Activated CD4-positive, alpha-beta memory T cell treated with anti-CD3 and anti-CD28 coated beads for 36 hours (primary cell): ENCODE results near the gene ZBTB16. TPM values are rescaled to one million over a fixed set of nuclear protein-coding genes. Genes with fewer than 3 reads are reported as not detected.

ENCODE experiments used
- CTCF ChIA-PET: fragments of 350-600 bp; sonication (Branson Sonifier 250); formaldehyde crosslinking; loops from one replicate; lab custom pipeline; 2021; ENCODE audit warnings: antibody characterized with exemption, inconsistent platforms; lab: Charles Lee
- POLR2A ChIA-PET: fragments of 350-600 bp; sonication (Branson Sonifier 250); formaldehyde crosslinking; loops from one replicate; lab custom pipeline; 2021; ENCODE audit warnings: antibody characterized with exemption; lab: Charles Lee
- DNase-seq: peaks from one replicate; pipeline ENCODE4 v3.0.0-alpha.2; 2020
- H3K27ac Mint-ChIP-seq: one replicate; pipeline ENCODE4 v1.8.0; 2021; ENCODE audit warnings: mixed read lengths
- H3K27me3 Mint-ChIP-seq: one replicate; pipeline ENCODE4 v1.8.0; 2021; ENCODE audit warnings: mixed read lengths
- H3K36me3 Mint-ChIP-seq: one replicate; pipeline ENCODE4 v1.8.0; 2021; ENCODE audit warnings: mixed read lengths
- H3K4me1 Mint-ChIP-seq: one replicate; pipeline ENCODE4 v1.8.0; 2021; ENCODE audit warnings: low read depth, mixed read lengths
- H3K4me3 Mint-ChIP-seq: one replicate; pipeline ENCODE4 v1.8.0; 2021; ENCODE audit warnings: mild to moderate bottlenecking, mixed read lengths
- H3K9me3 Mint-ChIP-seq: one replicate; pipeline ENCODE4 v1.8.0; 2021; ENCODE audit warnings: mixed read lengths
- intact Hi-C: fragments of 100-400 bp; cut with micrococcal nuclease; formaldehyde crosslinking; loops from one replicate; pipeline ENCODE4 v1.15.1; 2023
- total RNA-seq, 2 experiments: library from RNA; stranded (reverse); gene quantifications; one replicate each; pipeline ENCODE4 v1.2.3, GENCODE V29; 2021

ZBTB16 gene
- total RNA-seq, 2 experiments from 2014 or later = 7.7 to 9.7 TPM

DNA sequence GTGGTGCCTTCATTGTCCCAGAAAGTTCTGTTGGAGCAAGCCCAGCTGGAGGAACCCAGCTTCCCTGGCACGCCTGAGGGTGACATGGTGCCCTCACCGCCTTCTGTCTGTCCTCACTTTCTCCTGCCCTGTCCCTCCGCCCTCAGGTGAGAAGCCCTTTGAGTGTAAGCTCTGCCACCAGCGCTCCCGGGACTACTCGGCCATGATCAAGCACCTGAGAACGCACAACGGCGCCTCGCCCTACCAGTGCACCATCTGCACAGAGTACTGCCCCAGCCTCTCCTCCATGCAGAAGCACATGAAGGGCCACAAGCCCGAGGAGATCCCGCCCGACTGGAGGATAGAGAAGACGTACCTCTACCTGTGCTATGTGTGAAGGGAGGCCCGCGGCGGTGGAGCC is 190.7 kb downstream of the ZBTB16 start:
- CTCF ChIA-PET = interaction anchor here (8.8 kb wide), 1 partner anchor 12 kb away, joined by 66 read pairs; no protein-coding TSS in a partner anchor
- H3K27ac Mint-ChIP-seq = no peak overlapping the region
- DNase-seq = no peak
- H3K4me3 Mint-ChIP-seq = no peak overlapping the region
- POLR2A ChIA-PET = interaction anchor here (0.6 kb wide), 1 partner anchor 453 kb away, joined by 3 read pairs; no protein-coding TSS in a partner anchor
- no peaks in the 10 kb centered on the region for H3K27me3 Mint-ChIP-seq
- H3K9me3 Mint-ChIP-seq = no peaks in the 10 kb centered on the region
- intact Hi-C loops = no loop called here
- no peaks in the 10 kb centered on the region for H3K36me3 Mint-ChIP-seq
- no peaks in the 10 kb centered on the region for H3K4me1 Mint-ChIP-seq

DNA sequence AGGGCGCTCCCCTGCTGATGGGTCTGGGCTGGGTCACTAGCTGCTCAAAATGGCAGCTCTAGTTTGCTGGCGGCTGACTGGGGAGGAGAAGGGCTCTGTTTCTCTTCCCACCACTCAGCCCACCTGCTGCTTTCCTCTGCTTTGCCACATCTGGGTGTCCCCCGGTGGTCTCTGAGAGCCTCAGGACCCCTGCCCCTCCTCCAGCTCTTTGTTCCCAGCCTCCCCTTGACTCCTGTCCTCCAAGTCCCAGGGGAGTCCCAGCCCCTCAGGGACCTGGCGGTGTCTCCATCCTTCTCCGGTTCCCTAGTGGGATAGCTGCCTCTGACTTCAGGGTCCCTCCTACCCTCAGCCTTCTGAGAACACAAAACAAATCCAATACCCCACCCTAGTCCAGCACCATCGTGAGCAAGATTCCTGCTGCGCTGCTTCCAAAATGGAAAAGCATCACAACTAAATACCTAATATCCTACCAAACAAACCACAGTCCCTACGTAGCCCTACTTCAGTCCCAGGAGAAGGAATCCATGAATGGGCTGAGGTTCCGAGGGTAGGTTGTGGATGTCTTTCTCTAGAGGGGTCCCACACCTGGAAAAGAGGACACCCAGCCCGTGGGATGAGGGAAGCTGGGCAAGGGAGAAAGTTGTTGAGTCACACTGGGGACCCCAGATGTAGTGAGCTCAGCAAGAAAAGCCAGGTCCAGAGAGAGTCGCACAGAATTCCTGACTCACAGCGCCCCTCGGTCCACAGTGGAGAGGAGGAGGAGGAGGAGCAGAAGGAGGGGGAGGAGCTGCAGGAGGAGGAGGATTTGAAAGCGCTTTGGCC is 191.7 kb downstream of the ZBTB16 start:
- Mint-ChIP-seq H3K4me1 (no peaks in the 10 kb centered on the region), H3K4me3 (no peak overlapping the region), H3K27ac (no peak overlapping the region), H3K27me3 (no peaks in the 10 kb centered on the region), H3K9me3 (no peaks in the 10 kb centered on the region), H3K36me3 (no peaks in the 10 kb centered on the region)
- intact Hi-C loops = no loop called here
- ChIA-PET POLR2A (interaction anchor here (0.6 kb wide), 1 partner anchor 454 kb away, joined by 3 read pairs; no protein-coding TSS in a partner anchor), CTCF (interaction anchor here (8.8 kb wide), 1 partner anchor 11 kb away, joined by 66 read pairs; no protein-coding TSS in a partner anchor)
- no peak for DNase-seq

DNA sequence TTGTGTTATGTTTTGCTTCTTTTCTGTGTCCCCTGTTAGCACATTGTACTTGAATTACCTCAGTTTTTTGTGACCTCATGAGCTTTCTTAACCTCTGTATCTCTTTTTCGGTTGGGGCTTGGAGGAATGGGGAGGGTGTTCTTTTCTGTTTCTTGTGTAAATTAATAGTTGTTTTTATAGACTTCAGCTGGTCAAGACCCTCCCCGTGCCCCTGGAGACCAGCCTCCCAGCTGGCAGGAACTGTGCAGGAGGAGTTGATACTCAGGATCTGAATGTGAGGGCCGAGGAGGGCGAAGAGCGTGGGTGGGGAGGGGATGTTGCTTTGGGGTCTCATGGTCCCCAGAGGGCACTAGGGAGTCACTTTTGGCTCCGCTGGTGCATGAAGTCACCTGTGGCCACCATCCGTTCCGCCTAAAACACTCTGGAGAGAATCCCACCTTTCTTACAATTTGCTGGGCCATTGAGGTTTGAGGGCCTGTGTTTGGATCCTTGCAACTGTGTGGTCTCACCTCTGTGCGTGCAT is 192.4 kb downstream of the ZBTB16 start:
- CTCF ChIA-PET = interaction anchor here (8.8 kb wide), 1 partner anchor 11 kb away, joined by 66 read pairs; no protein-coding TSS in a partner anchor
- Mint-ChIP-seq H3K27ac (no peak overlapping the region), H3K9me3 (no peaks in the 10 kb centered on the region), H3K27me3 (no peaks in the 10 kb centered on the region), H3K36me3 (no peaks in the 10 kb centered on the region), H3K4me3 (no peak overlapping the region), H3K4me1 (no peaks in the 10 kb centered on the region)
- DNase-seq = no peak
- POLR2A ChIA-PET = no interaction called here
- intact Hi-C loops = no loop called here

DNA sequence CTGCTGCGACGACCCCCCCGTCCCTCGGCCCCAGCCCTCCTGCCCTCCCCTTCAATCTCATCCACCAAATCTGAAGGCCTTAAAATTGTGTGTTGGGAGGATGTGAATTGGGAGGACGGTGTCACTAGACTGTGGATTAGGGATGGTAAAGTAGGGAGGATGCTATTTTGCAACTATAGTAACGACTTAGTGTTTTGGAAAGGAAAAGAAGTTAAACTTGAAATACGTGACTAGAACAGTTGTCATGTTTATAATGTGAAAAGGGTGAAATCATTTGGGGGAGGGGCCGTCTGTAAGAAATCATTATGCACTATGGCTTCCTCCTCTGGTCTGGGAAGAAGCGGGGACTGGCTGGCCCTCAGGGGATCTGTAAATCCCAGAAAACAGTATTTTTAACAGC is 193.3 kb downstream of the ZBTB16 start:
- H3K4me3 Mint-ChIP-seq = no peak overlapping the region
- H3K27me3 Mint-ChIP-seq = no peaks in the 10 kb centered on the region
- DNase-seq = no peak
- ChIA-PET CTCF (interaction anchor here (8.8 kb wide), 1 partner anchor 10 kb away, joined by 66 read pairs; no protein-coding TSS in a partner anchor), POLR2A (no interaction called here)
- no peak overlapping the region for H3K27ac Mint-ChIP-seq
- no peaks in the 10 kb centered on the region for H3K36me3 Mint-ChIP-seq
- H3K4me1 Mint-ChIP-seq = no peaks in the 10 kb centered on the region
- intact Hi-C loops = no loop called here
- no peaks in the 10 kb centered on the region for H3K9me3 Mint-ChIP-seq

DNA sequence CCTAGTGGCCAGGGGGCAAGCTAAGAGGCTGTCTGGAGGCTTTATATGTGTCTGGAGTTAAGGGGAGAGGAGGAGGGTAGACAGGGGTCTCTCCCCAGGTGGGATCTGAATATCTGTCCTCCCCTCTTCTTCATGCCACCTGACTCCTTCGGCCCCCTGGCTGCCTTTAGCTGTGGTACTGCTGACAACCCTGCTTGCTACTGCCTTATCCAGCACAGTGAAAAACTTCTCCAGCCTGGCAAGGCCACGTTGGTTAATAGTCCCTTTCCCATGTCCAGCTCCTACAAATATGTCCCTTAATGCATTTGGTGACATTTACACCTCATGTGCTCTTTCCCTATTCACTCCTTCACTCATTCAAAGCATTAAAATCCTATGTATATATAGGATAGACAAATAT is 194.3 kb downstream of the ZBTB16 start:
- H3K36me3 Mint-ChIP-seq = no peaks in the 10 kb centered on the region
- intact Hi-C loops = no loop called here
- POLR2A ChIA-PET = no interaction called here
- no peaks in the 10 kb centered on the region for H3K27me3 Mint-ChIP-seq
- no peak overlapping the region for H3K27ac Mint-ChIP-seq
- H3K9me3 Mint-ChIP-seq = no peaks in the 10 kb centered on the region
- no peaks in the 10 kb centered on the region for H3K4me1 Mint-ChIP-seq
- no peak overlapping the region for H3K4me3 Mint-ChIP-seq
- DNase-seq = no peak
- CTCF ChIA-PET = interaction anchor here (8.8 kb wide), 1 partner anchor 9 kb away, joined by 66 read pairs; no protein-coding TSS in a partner anchor

DNA sequence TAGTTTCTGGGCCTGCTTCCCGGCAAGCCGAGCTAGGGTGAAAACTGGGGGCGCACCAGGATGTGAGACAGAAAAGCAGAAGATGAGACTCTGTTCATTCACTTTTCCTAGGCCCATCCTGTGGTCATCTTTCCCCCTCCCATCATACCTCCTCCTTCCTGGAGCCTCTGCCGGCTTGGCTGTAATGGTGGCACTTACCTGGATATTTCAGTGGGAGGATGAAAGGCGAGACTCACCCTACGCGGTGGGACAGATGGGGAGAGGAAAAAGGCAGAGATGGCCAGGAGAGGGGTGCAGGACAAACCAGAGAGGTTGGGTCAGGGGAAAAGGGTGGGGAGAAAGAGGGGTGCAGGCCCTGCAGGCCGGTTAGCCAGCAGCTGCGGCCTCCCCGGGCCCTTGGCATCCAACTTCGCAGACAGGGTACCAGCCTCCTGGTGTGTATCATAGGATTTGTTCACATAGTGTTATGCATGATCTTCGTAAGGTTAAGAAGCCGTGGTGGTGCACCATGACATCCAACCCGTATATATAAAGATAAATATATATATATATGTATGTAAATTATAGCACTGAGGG is 195.1 kb downstream of the ZBTB16 start:
- Mint-ChIP-seq H3K9me3 (no peaks in the 10 kb centered on the region), H3K4me1 (no peaks in the 10 kb centered on the region), H3K27ac (no peak overlapping the region), H3K4me3 (no peak overlapping the region), H3K27me3 (no peaks in the 10 kb centered on the region), H3K36me3 (no peaks in the 10 kb centered on the region)
- ChIA-PET POLR2A (no interaction called here), CTCF (interaction anchor here (8.8 kb wide), 1 partner anchor 8 kb away, joined by 66 read pairs; no protein-coding TSS in a partner anchor)
- DNase-seq = no peak
- intact Hi-C loops = no loop called here

DNA sequence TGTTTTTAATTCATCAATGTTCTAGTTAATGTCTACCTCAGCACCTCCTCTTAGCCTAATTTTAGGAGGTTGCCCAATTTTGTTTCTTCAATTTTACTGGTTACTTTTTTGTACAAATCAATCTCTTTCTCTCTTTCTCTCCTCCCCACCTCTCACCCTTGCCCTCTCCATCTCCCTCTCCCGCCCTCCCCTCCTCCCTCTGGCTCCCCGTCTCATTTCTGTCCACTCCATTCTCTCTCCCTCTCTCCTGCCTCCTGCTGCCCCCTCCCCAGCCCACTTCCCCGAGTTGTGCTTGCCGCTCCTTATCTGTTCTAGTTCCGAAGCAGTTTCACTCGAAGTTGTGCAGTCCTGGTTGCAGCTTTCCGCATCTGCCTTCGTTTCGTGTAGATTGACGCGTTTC is 195.8 kb downstream of the ZBTB16 start:
- H3K27me3 Mint-ChIP-seq = no peaks in the 10 kb centered on the region
- no peaks in the 10 kb centered on the region for H3K36me3 Mint-ChIP-seq
- POLR2A ChIA-PET = no interaction called here
- DNase-seq = no peak
- H3K4me1 Mint-ChIP-seq = no peaks in the 10 kb centered on the region
- intact Hi-C loops = no loop called here
- H3K9me3 Mint-ChIP-seq = no peaks in the 10 kb centered on the region
- CTCF ChIA-PET = interaction anchor here (1.2 kb wide), 1 partner anchor 172 kb away, joined by 3 read pairs; no protein-coding TSS in a partner anchor
- H3K27ac Mint-ChIP-seq = no peak overlapping the region
- no peak overlapping the region for H3K4me3 Mint-ChIP-seq

DNA sequence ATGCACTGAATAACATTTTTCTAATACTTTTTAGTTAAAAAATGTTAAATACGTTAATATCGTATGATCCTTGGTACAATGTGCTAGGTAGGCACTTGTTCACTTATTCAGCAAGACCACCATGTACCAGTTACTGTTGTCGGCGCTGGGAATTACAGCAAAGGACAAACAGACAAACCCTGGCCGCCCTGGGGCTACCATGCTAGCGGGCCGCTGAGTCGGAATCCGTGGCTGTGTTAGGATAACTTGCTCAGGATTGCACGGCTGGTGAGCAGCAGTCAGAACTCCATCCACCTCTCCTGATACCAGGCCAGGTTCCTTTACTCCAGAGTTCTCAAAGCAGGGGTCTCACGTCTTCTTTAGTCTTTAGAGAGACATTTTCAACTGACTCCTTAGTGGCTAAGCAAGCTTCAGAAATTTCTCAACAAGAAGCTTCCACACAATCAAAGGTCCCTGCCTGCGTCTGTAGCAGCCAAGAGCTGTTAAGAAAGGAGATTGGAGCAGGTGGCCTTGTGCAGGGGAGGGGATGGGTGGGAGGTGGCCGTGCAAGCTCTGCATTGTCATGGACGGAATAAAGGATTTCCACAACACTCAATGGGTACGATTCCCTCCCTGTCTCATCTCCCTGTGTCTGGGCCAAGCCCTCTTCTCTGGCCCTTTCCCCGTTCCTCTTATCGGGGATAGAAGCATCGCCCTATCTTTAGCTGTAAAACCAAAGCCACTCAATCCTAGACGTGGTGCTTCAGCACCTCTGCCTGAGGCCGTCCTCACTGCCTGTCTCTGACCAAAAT is 196.9 kb downstream of the ZBTB16 start:
- DNase-seq = no peak
- intact Hi-C loops = no loop called here
- Mint-ChIP-seq H3K36me3 (no peaks in the 10 kb centered on the region), H3K4me1 (no peaks in the 10 kb centered on the region), H3K4me3 (no peak overlapping the region), H3K27me3 (no peaks in the 10 kb centered on the region), H3K9me3 (no peaks in the 10 kb centered on the region), H3K27ac (no peak overlapping the region)
- ChIA-PET CTCF (interaction anchor here (1.2 kb wide), 1 partner anchor 173 kb away, joined by 3 read pairs; no protein-coding TSS in a partner anchor), POLR2A (no interaction called here)

DNA sequence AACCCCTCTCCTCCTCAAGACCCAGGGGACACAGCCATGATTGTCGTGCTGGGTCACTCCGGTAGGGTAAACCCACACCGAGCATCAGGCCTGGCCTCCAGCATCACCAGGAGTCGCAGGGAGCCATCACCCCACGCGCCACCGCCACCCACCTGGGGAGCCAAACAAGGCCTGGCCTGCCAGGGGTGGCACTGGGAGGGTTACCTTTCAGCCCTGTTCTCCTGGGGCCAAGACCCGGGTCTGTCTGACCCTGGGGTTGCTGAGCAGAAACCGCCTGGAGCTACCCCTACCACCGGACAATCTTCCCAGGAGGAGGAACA is 197.4 kb downstream of the ZBTB16 start:
- intact Hi-C loops = no loop called here
- CTCF ChIA-PET = interaction anchor here (0.6 to 9.6 kb wide), 3 partner anchors 198 to 264 kb away, joined by 4 to 228 read pairs (median 95); no protein-coding TSS in a partner anchor
- Mint-ChIP-seq H3K4me3 (no peak overlapping the region), H3K27ac (no peak overlapping the region), H3K9me3 (no peaks in the 10 kb centered on the region), H3K36me3 (no peaks in the 10 kb centered on the region), H3K27me3 (no peaks in the 10 kb centered on the region), H3K4me1 (no peaks in the 10 kb centered on the region)
- POLR2A ChIA-PET = no interaction called here
- no peak for DNase-seq

DNA sequence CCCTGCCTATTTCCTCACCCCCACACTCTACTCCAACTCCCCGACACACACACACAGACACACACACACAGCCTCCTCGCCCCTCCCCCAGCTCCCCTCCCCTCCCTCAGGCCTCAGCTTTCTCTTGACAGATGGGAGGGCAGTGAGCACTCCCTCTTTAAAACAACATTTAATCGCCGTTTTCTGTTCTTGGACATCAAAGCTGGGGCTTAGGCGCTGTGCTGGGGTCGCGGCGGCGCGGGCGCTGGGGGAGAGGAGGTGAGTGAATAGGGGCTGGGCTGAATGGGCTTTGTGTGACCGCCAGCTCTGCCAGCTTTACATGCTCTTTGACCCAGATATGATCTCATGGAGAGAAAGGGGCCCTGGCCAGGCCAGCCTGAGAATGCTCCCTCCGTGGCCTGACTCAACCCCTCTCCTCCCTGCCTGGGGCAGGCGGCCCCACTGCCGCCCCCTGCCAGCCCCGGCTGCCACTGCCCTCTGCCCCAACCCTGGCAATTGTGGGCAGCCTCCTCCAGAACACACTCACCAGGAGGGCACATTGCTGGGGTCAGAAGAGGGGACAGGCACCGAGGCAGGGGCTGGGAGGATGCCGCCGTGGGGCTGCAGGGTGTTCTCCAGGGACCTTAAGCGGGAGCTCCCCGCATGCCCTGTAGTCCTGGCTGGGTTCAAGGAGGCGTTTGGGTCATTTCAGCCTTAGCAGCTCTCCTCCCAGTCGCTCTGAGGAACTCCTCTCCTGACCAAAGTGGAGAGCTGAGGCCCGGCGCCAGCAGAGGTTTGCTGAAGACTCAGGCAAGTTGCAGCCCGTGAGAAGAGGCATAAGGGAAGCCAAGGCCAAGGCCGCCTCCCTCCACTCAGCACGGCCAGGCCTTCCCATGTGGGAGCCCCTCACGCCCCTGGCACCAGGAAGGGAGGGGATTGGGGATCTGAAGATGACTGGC is 198.4 kb downstream of the ZBTB16 start:
- Mint-ChIP-seq H3K4me3 (no peak overlapping the region), H3K27ac (no peak overlapping the region)

DNA sequence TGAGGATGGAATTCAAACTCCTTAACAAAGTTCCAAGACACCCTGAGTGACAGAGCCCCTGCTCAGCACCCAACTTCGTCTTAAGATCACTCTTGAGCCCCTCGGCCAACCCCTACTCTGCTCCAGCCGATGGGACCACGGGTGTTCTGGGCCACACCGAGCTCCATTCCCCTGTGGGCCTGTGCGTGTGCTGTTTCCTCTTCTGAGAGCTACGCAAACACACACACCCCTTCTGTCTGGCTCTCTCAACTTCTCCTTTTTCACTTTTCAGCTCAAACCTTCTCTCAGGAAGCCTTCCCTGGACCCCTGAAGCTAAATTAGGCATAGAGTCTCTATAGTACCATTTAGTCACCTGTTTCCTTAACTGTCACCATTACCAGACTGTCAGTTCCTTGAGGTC is 199.2 kb downstream of the ZBTB16 start:
- POLR2A ChIA-PET = interaction anchor here (0.6 kb wide), 1 partner anchor 1318 kb away, joined by 4 read pairs; no protein-coding TSS in a partner anchor
- Mint-ChIP-seq H3K4me1 (no peaks in the 10 kb centered on the region), H3K4me3 (no peak overlapping the region), H3K27me3 (no peaks in the 10 kb centered on the region), H3K36me3 (no peaks in the 10 kb centered on the region), H3K9me3 (no peaks in the 10 kb centered on the region), H3K27ac (no peak overlapping the region)
- no peak for DNase-seq
- intact Hi-C loops = no loop called here
- CTCF ChIA-PET = interaction anchor here (0.8 to 9.6 kb wide), 5 partner anchors 11 to 362 kb away, joined by 3 to 228 read pairs (median 95); no protein-coding TSS in a partner anchor

More for the DNA sequence above, 198.4 kb downstream of the ZBTB16 start:
- ChIA-PET CTCF (interaction anchor here (0.6 to 9.6 kb wide), 5 partner anchors 10 to 362 kb away, joined by 4 to 228 read pairs (median 95); no protein-coding TSS in a partner anchor), POLR2A (interaction anchor here (0.6 kb wide), 1 partner anchor 1319 kb away, joined by 4 read pairs; no protein-coding TSS in a partner anchor)
- no peak for DNase-seq
- no peaks in the 10 kb centered on the region for H3K9me3 Mint-ChIP-seq
- no peaks in the 10 kb centered on the region for H3K4me1 Mint-ChIP-seq
- H3K36me3 Mint-ChIP-seq = no peaks in the 10 kb centered on the region
- H3K27me3 Mint-ChIP-seq = no peaks in the 10 kb centered on the region
- intact Hi-C loops = no loop called here
